ENCODE results near the gene MEAF6.

The MEAF6 gene

DNA sequence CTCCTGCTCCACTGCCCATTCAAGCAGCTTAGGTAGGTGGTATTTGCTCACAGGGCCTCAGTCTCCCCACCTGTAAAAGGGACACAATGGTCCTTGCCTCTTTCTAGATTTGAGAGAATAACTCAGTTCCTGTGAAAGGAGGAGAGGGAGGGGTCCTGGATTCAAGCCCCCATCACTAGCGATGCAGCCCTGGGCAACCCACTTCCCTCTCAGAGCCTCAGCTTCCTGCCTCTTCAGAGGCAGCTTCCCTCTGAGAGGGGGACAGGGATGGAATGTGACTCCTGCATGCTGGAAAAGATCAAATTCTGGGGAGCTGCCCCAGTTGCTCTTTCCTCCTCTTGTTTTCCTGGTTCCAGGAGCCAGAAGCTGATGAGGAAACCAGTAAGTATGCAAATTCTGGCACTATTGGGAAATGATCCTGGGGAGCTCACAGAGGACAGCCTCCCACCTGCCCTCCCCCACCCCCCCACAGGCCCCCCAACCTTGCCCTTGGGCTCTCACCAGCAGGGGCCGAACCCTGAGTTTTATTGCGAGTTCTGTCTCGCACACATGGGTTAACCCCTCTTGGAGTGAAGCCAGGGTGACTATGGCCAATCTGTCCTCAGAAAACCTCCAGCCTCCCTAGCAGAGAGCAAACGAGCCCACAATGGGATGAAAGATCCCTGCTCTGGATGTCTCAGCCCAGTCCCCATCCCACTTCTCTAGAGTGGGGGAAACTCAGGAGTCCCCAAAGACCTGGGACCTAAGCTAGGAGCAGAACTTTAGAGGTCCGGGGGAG lies 28.5 kb downstream of the MEAF6 start:
- DNase-seq (ENCODE audit: low read depth in 1 of 2, low spot score in 1 of 2), result no peak

DNA sequence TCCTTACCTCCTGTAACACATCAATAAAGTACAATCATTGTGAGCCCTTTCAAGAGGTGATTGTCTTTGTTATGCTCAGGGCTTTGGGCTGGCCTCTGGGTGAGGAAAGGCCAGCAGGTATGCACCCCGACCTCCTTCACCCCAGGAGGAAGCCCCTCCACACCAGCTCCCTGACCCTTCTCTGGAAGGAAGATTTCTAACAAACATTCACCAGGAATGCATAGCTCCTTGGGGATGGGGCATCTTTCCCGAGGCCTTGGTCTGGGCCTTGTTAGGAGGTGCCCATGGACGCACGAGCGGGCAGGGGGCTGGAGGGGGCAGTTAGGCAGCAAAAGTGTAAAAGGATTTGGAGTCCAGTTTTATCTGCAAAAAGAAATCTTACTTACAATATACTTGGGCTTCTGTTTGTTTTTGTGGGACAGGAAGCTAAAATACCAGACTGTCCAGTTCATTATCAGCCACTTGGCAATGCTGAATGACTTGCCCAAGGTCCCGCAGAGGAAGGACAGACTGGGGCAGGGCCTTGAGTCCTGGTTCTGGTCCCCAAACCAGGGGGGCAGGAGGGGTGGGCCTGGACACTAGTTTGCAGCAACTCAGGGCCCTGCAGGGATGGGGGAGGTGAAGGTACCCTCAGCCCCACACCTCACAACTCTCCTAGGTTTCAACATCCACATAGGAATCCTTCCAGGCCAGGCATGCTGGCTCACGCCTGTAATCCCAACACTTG lies 30.1 kb downstream of the MEAF6 start:
- DNase-seq (ENCODE audit: low read depth in 1 of 2, low spot score in 1 of 2), result no peak

DNA sequence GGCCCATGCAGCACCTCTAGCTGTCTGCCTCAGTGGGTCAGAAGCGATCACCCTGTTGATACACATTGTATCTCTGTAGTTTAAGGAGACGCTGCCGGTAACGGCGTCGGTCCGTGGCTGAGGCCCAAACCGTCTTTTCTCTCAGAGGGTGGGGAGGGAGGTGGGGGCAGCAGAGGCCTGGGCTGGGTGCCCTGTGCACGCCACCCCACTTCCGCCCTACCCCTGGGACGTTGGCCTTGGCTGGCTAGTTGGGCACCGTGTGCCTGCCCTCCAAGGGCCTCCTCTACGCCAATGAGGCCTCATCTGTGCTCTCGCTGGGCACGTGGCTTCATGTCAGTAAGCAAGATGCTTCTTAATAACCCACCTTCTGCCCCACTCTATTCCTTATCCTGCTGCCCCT lies 30.8 kb downstream of the MEAF6 start:
- DNase-seq (ENCODE audit: low read depth in 1 of 2, low spot score in 1 of 2), result no peak

DNA sequence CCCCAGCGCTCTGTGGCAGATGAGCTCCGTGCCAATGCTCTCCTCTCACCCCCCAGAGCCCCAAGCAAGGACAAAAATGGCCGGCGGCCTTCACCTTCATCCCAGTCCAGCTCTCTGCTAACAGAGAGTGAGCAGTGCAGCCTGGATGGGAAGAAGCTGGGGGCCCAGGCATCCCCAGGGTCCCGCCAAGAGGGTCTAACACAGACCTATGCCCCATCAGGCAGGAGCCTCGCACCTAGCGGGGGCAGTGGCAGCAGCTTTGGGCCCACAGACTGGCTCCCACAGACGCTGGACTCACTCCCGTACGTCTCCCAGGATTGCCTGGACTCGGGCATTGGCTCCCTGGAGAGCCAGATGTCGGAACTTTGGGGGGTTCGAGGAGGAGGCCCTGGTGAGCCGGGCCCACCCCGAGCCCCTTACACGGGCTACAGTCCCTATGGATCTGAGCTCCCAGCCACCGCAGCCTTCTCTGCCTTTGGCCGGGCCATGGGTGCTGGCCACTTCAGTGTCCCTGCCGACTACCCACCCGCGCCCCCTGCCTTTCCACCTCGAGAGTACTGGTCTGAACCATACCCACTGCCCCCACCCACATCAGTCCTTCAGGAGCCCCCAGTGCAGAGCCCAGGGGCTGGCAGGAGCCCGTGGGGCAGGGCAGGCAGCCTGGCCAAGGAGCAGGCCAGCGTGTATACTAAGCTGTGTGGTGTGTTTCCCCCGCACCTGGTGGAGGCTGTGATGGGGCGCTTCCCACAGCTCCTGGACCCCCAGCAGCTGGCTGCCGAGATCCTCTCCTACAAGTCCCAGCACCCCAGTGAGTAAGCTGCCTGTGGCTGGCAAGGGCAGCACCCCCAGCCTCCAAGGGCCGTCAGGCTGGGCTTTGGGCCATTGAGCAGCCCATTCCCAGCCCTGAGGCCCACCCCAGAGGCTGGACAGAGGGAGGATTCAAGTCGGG lies 31.5 kb downstream of the MEAF6 start:
- no peak for DNase-seq (ENCODE audit: low read depth in 1 of 2, low spot score in 1 of 2)

- DNase-seq (ENCODE audit: low read depth in 1 of 2, low spot score in 1 of 2), result no peak
Observed at GRCh38 chr1:37482004-37482785, 32.4 kb downstream of the MEAF6 start.

DNA sequence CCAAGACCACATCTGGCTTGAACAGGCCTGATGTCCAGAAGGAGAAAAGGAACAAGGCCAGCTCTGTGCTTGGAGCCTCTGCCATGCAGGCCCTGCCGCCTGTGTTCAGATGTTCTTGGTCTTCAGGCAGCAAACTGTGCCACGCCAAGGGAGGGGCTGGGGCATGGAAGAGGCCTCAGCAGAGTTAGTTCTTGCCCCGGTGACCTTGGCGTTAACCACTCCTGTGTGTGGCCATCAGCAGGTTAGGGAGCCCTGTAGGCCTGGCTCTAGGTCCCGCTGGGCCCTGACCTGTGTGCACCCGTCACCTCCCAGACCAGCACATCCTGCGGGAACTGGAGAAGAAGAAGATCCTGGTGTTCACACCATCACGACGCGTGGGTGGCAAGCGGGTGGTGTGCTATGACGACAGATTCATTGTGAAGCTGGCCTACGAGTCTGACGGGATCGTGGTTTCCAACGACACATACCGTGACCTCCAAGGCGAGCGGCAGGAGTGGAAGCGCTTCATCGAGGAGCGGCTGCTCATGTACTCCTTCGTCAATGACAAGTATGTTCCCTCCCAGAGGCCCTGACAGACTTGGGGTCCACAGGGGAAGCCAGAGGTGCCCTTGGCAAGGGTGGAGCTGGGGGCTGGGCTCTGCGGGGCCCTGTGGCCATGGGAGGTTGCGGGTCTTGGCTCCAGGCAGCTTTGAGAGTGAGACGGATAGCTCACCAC lies 33.1 kb downstream of the MEAF6 start:
- DNase-seq (ENCODE audit: low read depth in 1 of 2, low spot score in 1 of 2), result no peak

DNA sequence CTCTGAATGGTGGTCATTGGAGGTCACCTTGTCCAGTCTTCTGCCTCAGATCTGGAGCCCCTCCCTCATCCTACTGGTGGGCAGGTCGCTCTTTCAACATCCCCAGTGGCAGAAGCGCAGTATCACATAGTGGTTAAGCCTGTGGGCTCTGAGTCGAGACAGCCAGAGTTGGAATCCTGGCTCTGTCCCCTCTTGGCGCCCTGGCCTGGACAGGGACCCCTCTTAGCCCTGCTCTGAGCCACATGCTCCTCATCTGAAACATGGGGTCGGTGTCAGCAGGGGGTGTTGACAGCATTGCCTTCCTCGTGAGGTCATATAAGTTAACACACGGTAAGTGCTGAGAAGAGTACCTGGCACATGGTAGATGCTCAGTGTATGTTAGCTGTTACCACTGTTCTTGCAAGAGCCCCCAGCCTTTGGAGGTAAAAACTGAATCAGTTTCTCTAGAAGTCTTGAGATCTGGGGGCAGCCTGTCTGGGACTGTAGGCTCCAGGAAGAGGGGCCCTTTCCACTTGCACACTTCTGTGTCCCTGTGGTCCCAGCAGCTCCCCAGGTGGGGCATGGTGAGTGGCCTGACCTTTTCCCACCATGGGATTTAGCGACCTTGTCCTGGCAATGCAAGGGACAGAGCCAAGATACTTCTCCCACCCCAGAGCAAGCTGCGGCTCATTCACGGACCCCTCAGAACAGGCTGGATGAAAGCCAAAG lies 33.8 kb downstream of the MEAF6 start:
- no peak for DNase-seq (ENCODE audit: low read depth in 1 of 2, low spot score in 1 of 2)

DNA sequence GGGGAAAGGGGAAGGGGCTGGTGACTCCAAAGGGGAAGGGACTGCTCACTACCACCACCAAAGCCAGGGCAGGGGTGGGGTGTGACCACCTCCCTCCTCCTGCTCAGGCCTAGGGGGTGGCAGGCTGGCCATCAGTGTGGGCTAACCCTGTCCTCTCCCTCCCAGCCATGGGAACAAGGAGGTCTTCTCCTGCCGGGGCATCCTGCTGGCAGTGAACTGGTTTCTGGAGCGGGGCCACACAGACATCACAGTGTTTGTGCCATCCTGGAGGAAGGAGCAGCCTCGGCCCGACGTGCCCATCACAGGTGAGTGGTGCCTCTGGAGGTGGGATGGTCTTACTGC lies 34.5 kb downstream of the MEAF6 start:
- DNase-seq (ENCODE audit: low read depth in 1 of 2, low spot score in 1 of 2), result no peak

- DNase-seq (ENCODE audit: low read depth in 1 of 2, low spot score in 1 of 2), result peak; percentile 80 to 88
Observed at GRCh38 chr1:37479255-37480124, 35.1 kb downstream of the MEAF6 start.

DNA sequence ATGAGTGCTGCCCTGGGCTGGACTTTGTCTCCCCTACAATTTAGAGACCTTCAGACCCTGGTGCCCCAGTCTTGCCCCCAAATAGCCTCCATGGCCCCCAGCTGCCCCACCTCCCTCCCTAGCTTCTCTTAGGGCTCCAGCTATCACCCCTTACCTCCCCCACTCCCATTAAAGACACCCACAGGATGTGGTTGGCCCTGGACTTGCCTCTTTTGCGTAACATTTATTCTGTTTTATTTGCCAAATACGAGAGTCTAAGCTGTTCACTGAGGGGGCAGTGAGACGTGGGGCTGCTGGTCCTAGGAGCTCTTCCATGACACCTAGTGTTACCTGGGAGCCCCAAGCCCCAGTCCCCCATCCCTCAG lies 35.7 kb downstream of the MEAF6 start:
- DNase-seq (ENCODE audit: low read depth in 1 of 2, low spot score in 1 of 2), result no peak

GRCh38 chr1:37478451-37478881 lies 36.1 kb downstream of the MEAF6 start:
- no peak for DNase-seq (ENCODE audit: low read depth in 1 of 2, low spot score in 1 of 2)

GRCh38 chr1:37477946-37478345 lies 36.6 kb downstream of the MEAF6 start:
- DNase-seq (ENCODE audit: low read depth in 1 of 2, low spot score in 1 of 2), result no peak

DNA sequence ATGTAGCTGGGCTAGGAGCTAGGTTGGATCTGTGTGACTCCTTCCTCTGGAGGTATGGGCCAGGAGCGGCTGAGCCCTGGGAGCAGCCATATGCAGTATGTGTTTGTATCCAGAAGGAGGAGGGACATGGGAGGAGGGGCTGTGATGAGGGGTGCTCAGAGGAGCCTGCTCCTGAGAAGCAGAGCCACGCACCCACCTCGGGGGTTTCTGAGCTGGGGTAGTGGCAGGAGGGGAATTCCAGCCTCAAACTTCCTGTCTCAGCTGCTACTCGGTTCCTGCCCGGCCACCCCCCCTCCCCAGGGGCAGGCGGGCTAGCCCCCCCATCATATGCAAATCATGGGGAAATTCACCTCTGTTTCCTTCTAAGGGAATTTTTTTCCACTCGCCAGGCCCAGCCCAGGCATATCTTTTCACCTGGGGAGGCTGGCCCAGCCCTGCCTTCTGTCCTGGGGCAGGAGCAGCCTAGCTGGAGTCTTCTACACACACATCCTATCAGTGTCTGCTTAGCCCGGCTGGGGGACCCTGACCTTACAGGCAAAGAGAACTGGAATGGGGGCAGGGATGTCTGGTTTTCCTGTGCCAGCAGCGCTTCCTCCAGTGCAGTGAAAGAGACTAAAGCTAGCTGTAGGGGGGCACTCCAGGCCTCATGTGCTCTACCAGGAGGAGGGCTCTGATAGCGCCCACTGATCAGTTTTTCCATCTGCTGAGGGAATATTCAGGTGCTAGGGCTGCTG lies 37.2 kb downstream of the MEAF6 start:
- DNase-seq (ENCODE audit: low read depth in 1 of 2, low spot score in 1 of 2), result peak; percentile 54 to 80

GRCh38 chr1:37476460-37477197 lies 37.9 kb downstream of the MEAF6 start:
- DNase-seq (ENCODE audit: low read depth in 1 of 2, low spot score in 1 of 2), result no peak

DNA sequence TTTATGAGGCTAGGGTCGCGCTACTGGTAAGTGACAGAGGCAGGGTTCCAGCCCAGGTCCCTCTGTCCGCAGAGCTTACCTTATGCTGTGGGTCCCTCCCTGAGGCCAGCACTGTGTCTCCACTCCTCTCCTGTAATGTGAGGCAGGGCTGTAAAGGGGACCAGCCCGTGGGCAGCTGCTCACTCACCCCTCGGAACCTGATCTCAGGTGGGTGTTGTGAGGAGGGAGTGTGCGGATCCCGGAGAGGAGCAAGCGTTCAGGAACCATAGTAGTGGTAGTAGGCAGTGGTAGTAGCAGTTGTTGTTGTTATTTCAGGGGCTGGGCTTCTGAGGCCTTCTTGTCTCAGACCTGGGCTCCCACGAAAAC lies 38.5 kb downstream of the MEAF6 start:
- no peak for DNase-seq (ENCODE audit: low read depth in 1 of 2, low spot score in 1 of 2)

DNA sequence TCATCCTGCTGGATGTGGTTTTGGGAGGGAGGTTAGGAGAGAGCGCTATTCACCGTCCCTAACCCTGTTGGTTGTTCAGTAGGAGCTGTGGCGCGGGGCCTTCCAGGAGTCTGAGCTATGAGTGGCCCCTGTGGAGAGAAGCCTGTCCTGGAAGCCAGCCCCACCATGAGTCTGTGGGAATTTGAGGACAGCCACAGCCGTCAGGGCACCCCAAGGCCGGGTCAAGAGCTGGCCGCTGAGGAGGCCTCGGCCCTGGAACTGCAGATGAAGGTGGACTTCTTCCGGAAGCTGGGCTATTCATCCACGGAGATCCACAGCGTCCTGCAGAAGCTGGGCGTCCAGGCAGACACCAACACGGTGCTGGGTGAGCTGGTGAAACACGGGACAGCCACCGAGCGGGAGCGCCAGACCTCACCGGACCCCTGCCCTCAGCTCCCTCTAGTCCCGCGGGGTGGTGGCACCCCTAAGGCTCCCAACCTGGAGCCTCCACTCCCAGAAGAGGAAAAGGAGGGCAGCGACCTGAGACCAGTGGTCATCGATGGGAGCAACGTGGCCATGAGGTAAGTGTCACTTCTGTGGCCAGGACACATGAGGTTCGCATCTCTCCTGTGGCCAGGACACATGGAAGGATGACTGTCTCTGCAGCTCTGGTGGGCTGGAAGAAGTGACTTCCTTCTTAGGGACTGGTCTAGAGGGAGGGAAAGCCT lies 39.0 kb downstream of the MEAF6 start:
- no peak for DNase-seq (ENCODE audit: low read depth in 1 of 2, low spot score in 1 of 2)
